CD4-positive, alpha-beta T cell treated with Interleukin-17A for 1 hour (primary cell): ENCODE measurements around the gene DIDO1.

ENCODE experiments used
- DNase-seq: peaks from one replicate; pipeline ENCODE4 v3.0.0-alpha.2; 2020

Gene DIDO1

DNA sequence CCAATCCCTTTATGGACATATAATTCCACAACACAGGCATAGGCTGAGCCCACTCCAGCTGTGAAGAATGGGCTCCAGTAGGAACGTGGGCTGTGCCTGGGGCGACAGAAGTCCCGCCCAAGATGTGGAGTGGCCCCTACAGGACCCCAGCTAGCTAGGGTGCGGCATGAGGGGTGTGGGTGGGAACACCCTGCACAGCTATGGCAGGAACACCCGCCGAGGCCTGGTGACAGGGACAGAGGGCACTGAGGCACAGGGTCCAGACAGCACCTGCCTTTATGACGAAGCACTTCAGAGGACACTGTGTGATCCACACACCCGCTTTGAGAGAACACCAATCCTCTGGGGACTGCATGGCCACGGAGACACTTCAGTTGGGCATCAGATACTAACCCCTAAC is 36.4 kb downstream of the DIDO1 start:
- DNase-seq, result no peak

DNA sequence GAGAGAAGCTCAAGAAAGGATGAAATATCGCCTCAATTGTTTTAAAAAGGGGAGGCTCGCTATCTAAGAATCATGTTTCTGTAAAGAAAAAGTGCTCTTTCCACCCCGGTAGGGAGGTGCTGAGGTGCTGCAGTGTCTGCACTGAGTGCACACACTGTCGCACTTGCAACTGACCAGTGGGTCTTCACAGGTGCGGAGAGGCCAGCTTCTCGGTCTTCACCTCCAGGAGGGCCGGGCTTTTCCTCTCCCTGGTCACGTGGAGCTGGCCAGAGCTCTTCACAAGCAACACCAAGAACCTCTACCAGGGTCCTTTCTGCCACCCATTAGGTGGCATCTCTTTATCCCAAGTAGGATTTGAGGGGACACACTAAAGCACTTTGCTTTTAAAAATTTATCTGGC is 36.9 kb downstream of the DIDO1 start:
- no peak for DNase-seq

DNA sequence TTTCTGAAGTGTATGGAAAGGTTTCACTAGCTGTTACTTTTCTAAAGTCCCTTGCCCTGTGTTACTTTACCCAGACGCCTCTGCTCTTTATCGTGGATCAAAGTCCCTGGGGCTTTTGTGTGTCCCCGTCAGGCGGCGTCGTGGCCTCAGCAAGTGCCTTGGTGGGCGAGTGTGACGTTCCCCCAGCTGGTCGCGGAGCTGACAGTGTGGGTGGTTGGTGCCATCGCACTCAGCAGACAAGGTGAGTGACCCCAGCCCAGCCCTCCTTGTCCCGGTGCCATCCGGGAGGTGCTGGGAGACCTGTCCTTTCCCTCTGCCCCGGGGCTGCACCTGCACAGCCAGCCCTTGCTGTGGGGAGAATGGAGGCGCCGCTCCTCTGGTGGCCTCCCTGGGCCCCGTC is 37.4 kb downstream of the DIDO1 start:
- DNase-seq, result no peak

DNA sequence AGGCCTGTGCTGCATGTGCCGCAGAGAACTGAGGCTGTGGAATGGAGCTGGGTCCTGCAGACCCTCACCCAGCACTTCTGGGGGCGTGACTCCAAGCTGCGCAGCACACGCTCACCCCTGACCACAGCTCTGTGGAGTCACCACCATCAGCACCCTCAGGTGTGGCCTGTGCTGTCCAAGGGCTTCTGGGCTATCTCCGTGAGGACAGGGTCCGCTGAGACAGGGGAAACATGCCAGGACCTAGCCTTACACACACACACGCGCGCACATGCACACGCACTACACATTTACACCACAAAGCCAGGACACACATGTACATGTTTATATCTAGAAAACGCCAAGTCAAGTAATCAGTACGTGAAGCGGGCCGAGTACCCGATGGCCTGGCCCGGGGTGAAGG is 37.9 kb downstream of the DIDO1 start:
- DNase-seq, result no peak

DNA sequence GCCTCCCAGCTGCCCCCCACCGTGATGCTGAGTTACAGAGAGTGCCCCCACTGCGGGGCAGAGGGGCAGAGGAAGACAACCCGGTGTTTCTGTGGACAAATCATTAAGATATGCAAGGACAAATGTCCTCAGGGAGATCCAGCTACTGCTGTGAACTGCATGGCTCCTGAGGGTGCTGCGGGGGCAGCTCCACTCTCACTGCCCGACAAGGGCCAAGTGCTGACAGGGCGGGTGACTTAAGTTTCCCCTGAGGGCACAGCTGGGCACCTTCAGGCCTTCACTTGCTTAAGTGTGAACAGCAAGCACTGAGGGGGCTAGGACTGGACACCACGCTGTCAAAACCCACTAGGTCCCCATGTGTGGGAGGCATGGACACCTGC is 38.5 kb downstream of the DIDO1 start:
- no peak for DNase-seq

DNA sequence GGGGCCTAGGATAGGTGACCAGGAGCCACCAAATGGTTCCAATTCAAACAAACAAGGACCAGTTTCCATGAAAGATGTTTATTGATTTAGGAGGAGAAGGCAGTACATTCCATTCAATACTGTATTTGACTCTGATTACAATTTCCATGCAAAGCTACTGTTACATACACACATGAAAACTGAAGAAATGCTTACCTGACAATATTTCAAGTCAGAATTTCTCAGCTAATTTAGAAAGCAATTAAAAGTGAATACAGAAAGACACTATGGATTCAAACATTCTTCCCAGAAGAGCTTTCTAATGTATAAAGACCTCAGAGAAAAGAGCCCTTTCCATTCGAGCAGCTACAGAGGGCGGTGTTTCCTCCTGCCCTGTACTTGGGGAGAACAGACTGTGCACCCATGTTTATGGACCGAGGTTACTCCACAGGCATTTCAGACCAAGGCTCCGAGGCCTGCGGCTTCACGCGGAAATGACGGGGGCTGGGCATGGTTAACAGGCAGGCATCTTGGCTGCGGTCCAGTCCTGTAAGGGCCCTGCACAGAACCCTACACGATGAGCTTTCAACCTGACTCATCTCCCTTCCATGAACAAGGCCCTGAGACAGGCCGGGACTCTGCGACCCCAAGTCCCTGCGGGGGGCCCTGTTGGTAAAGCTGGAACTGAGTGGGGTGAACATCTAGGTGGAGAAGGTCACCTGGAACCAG is 39.0 kb downstream of the DIDO1 start:
- DNase-seq, result peak; percentile 54

DNA sequence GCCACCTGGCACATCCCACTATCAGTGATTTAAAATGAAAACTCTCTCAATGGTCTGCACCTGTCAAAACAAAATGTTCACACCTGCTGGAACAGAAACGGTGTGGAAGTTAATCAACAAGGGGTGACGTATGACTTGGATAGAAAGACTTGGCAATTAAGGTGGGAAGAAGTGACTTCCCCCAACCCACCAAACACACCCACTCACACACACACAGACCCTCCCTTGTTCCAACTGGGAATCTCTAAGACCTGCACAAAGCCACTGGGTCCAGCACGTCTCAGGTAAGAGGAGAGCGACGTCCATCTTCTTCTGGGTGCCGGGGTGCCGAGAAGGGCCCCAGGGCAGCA is 39.6 kb downstream of the DIDO1 start:
- no peak for DNase-seq

DNA sequence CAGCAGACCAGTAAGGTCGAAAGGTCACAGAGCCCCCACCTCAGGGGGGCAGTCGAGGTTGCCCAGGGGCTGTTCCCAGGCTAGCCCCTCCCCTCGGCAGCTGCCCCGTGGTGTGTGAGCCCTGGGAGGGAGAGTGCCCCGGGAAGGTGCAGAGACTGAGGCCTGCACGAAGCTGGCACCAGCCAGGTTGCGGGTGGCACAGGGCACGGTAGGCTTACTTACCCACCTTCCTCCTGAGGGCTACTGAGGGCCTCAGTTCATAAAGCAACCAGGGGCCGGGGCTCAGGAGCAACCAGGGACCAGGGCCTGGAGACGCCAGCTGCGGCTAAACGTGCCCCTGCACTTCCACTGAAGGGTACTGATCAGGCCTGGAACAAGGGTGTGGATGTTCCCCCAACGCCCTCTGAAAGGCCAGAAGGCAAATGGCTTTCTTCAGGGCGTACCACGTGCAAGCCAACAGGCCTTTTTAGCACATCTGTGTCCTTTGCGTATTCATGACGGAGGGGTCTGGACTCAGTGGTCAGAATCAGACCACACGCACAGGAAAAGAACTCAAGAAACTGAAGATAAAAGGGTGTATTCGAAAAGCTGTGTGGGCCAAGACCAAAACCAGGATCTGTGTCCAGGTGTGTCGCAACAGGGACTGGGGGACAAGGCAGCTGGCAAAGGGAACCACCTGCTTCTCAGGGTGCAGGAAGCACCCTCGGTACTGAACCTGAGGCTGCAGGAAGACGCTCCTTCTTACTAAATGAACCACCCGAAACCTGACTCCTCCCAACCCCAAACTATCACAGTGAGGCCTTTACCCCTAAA is 40.2 kb downstream of the DIDO1 start:
- DNase-seq, result no peak

DNA sequence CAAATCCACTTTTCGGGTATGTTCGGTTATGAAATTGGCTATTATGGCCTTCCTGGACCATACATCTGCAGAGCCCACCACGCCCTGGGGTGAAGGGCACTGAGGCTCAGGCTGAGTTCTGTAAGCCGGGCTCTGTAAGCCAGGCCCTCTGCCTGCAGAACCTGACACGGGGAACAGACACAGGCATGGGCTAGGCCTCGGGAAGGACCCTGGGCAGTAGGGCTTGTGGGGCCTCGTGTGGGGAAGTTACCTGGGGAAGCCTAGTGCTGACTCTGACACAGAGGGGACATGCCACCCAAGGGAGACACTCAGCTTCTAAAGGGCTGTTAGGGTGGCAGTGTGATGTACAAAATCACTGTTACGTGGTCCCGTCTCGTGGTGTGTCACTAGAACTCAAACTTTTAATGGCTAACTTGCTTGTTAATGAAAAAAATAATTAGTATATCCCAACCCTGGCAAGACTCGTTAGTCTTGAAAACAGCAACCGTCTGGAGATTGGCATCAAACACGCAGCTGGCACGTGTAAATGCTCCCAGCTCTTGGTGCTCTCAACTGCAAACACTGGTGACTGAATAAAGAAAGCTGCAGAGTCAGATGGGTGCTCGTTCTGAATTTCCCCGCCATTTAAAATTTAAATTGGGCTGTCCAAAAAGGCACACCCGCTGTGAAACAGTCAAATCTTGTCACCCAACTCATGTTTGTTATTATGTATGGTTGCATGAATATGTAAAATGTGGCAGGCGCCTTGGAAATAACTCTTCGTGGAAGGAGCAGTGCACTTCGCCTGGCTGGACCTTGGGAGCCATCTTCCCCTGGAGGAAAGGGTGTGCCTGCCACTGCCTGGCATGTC is 41.0 kb downstream of the DIDO1 start:
- no peak for DNase-seq

DNA sequence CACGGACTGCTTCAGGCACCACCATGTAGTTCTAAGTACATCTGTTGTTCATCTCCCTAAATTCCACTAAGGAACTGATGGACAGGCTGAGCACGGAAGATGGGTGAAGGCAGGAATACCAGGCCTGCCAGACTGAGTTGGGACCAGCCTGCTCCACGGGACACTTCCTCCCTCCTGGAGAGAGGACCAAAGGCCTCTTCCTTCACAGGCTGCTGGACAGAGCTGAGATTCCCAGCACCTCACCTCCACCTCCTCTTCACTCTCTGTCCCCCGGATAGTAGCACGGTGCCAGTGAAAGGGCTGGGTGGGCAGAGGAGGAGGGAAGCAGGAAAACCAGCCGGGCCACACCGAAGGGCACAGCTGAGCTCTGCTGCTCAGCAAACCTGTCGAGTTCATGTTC is 41.7 kb downstream of the DIDO1 start:
- no peak for DNase-seq

DNA sequence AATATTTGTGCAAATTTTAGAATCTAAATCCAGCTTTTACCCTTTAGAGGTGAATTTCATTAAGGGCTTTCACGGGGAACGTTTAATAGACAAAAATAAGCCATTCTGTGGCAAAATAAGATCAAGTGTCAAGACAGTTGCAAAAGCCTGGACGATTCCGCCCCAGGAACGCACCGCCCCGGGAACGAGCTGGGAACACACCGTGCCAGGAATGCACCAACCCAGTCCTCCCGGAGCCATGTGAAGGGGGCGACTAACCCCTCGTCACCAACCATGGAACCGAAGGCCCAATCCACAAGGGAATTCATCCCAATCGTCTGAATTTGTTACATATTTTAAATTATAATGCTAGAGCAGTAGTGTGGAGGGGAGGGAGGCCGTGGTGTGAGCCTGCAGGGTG is 43.9 kb downstream of the DIDO1 start:
- DNase-seq, result no peak

DNA sequence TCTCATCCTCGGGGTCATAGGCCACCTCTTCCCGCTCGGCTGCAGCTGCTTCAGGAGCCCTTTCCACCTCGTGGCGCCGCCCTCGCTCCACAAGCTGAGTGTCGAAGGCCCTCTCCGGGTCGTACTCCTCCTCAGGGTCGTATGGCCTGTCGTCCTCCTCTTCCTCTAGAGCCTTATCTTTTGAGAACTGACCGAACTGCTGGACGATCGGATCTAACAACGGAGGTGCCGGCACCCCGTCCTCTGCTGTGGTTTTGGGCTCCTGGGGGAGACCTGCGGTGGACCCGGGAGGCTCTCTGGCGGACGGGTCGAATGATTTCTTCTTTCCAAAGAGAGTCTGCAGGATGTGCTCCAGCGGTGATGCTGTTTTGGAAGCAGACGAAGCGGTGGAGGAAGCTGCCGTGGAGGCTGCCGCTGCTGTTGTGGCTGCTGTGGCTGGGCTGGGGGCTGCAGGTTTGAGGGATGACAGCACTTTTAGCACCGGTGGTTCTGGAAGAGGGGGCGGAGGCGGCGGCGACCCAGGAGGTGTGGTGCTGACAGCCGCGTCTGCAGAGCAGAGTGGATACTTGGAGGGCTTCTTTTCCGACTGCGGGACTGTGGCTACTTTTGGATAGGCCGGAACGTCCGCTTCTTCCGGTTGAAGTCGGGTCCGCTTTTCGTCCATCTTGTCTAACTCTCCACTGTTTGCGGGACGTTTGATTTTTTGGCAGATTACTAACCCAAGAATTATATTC is 44.5 kb downstream of the DIDO1 start:
- no peak for DNase-seq

DNA sequence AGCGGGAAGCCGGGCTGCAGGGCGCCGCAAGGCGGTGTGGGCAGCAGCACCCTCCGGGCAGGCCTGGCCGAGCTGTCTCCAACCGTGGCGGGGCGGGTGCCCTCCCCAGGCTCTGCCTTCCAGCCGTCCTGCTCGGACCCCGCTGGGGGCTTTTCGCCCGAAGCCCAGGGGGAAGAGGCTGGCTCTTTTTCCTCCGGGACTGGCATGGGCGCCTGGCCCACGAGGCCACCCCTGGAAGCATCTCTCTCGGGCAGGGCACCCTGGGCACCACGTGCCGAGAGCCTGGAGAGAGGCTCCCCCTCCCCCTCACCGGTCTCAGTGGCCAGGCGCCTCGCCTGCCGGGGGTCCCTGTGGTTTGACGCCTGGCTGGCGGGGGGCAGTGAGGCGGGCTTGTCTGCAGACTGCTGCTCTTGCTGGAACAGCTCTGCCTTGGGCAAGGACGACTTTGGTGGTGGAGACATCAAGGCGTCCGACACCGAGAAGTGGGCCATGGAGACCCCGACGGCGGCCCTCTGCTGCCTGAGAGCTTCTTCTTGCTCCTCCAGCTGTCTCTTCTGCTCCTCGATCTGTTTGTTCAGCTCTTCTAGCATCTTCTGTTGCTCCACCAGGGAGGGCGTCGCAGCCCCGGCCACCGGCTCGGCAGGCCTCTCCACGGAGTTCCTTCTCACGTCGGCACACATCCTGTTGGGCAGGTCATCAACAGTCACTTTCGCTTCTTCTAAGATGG is 45.2 kb downstream of the DIDO1 start:
- no peak for DNase-seq

DNA sequence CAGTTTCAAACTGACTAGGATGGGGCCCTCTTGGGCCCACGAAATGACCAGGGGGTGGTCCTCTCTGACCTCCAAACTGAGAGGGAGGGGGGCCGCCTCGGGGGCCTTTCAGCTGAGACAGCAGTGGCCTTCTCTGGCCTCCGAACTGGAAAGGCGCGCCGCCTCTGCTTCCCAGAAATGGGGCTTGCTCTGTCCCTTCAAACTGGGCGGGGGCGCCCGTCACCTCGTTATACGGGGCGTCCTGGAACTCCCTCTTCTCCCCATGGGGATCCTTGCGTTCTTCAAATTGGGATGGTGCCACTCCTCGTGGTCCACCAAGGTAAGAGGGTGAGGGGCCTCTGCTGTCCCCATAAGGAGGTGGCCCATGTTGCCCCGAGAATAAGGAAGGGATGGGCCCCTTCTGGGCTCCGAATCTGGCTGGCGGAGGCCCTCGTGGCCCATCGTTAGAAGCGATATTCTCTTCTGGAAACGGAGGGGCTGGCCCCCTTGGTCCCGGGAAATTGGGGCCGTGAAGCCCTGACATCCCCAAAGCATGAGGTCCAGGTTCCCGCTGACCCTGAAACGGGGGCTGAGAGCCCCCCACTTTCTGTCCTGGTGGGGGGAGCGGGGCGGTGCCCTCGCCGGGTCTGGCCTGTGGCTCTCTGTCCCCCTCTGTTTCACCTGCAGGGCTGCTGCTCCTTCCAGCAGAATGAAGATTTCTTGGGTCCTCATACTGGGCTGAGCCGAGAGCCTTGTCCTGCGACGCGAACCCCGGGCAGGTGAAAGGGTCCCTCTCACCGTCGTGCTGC is 46.0 kb downstream of the DIDO1 start:
- no peak for DNase-seq

DNA sequence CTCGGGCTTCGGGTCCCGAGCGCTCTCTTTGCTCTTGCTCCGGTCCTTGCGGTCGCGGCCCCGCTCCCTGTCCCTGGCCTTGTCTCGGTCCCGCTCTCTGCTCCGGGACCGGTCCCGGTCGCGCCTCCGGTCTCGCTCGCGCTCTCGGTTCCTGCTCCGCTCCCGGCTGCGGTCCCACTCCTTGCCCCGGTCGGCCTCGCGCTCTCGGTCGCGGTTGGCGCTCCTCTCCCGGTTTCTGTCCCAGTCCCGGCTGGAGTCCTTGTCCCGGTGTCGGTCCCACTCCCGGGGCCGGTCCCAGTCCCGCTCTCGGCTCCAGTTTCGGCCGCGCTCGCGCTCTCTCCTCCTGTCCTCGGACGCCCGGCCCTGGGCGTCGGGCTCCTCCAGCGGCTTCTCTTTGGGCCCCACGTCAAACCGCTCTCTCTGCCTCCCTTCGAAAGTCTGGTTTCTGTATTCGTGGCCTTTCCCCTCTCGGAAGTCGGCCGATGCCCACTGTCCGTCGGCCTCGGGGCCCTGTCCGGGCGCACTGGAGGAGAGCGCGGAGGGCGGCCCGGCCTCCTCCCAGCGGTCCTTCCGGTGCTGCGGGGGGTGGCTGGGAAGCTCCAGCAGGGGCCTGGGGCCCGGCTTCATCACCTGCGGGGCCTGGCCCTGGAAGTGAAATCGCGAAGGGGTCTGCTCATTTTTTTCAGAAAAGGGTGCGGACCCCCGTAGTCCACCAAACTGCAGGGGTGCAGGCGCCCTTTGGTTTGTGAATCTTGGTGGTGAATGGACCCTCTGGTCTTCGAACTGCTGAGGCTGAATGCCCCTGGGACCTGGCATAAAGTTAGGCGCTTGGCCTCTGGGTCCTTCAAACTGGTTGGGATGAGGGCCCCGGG is 46.8 kb downstream of the DIDO1 start:
- no peak for DNase-seq

DNA sequence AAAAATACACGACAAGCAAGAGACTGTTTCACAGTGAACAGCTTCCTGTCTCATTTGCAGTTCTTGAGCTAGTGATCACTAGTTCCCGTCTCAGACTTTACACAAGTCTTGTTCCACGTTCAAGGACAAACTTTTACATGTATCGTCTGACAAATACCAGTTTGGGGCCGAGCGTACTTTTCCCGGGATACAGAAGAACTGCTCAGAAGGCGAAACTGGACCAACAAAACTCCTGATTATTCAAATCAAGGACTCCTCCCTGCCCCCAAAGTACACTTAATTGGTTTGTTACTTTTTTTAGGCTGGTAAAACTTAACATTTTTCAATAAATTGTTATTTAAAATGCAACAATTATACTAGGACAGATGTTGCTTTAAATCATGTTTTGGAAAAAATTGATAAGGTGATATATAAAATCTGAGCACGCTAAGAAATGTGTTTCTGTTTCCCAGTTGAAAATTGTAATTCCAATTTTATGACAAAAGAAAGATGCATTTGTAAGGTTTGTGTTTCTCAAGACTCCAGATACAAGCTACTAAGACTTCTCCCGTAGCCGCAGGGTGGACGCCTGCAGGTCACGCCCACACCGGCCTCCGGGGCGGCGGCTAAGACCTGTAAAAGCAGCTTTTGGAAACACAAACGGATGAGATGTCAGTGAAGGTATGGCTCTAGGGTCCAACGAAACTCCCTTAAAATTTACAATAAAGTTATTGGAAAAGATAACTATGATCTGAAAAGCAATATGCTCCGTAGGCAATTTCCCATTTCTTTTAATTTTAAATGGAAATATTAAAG is 47.9 kb downstream of the DIDO1 start:
- no peak for DNase-seq

DNA sequence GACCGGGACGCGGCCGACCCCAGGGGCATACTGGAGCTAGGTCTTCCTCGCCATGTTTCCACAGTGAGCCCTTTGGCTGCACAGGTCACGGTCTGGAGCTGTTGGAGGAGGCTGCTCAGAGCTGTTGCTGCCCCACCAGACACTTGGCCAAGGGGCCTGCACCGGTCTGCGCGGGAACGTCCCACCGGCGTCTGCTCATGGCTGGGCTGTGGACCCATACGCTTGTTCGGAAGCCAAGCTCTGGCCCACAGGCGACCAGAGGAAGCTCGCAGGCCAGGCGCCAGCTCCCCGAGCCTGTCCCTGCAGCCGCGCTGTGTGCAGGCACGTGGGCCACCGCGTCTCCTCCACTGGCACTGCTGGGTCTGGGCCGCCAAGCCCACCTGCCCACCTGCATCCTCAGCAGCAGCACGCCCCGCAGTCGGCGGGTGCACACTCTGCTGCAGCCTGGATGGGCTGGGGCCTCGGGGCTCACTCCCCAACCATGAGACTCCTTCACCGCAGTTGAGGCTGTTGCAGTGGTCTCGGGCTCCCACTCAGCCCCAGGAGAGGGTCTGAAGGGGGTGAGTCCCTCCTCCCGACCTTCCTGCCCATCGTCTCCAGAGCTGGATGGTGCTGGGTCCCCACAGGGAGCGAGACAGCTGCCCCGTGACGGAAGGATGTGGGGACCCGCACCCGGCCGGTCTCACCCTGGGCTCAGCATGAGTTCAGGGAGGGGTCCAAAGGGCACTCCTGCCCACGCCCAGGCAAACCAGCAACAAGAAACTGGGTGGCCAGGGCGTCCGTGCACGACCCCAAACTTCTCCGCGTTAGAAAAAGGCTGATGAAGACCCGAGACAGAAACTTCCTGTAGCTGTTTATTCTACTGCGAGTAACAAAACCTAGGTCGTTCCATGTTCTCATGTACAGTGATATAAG is 49.1 kb downstream of the DIDO1 start:
- DNase-seq, result no peak

DNA sequence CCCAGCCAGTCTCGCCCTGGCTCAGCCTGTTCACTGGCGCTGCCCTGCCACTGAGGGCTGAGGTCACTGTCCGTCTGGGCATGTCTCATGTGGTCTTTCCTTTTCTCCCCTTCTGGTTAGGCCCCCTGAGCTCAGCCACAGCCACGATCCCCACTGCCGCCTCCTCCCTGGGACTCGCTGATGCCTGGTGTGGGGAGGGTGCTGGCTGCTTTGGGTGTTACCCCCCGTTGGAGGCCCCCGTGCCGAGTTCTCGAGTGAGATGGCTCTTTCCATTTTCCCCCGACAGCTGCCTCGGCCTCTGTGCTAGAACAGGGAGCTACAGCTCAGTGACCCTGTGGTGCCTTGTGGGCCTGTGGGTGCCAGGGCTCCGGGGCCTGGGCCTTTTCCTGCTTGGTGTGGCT is 49.8 kb downstream of the DIDO1 start:
- no peak for DNase-seq
